Embryonic facial prominence (tissue), 1 donor: Measurements from ENCODE around the gene WDR87.
"Not testable (repeated sequence)": the region's sequence is repeated elsewhere in the genome, so short reads cannot be mapped to it uniquely, and the experiment has no call there.

Experiments
- DNase-seq: peaks from one replicate; pipeline ENCODE4 v3.0.0-alpha.2; 2016; ENCODE audit errors: extremely low spot score

Gene WDR87

DNA sequence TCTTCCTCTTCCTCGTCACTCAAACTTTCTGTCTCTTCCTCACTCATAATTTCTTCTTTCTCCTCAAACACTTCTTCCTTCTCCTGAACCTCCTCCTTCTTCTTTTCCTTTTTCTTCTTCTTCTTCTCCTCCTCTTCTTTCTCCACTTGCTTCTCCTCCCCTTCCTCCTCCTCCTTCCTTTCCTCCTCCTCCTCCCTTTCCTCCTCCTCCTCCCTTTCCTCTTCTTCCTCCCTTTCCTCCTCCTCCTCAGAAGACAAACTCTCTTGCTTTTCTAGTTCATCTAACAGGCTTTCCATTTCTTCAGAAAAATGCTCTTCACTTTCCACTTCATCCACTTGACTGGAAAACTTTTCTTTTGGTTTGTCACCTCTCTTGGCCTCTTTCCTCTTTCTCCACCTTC is 19.8 kb downstream of the WDR87 start:
- no peak for DNase-seq

DNA sequence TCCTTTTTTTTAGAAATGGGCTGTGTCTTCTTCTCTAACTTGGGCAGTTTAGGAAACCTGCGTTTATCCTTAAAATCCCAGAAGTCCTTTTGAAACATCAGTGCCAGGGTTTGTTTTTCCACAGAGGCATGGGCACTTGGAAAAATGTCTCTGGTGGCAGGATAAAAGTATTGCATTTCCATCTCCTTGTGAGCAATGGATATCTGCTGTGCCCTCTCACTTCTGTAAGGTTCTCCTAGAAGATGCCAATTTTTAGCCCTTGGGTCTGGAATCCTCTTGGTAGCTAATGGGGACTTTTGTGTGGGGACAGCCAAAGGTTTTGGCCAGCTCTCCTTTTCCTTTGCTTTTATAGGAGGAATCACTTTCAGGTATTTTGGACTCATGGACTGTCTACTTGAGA is 21.0 kb downstream of the WDR87 start:
- DNase-seq, result no peak

DNA sequence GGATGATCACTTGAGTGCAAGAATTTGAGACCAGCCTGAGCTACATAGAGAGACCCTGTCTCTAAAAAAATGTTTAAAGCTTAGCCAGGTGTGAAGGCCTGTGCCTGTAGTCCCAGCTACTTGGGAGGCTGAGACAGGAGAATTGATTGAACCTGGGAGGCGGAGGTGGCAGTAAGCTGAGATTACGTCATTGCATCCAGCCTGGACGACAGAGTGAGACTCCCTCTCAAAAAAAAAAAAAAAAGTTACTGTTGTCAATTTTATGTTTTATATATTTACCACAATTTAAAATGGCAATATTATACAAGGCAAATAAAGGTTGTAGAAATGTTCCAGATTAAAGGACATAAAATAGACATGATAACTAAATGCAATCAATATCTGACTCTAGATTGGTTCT is 29.2 kb downstream of the WDR87 start:
- no peak for DNase-seq

DNA sequence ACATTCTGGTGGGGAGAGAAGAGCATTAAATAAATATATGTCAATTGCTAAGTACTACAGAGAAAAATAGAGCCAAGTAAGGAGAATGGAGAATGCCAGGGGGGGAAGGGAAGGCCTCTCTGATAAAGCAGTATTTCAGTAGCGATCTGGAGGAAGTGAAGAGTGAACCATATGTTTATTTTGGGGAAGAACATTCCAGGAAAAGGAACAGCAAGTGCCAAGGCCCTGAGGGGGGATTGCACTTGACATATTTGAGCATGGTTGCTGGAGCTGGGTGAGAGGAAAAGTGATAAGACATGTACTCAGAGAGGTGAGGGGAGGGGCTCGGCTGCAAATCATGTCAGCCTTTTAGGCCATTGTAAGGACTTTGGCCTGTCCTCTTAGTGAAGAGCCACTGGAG is 30.4 kb downstream of the WDR87 start:
- DNase-seq, result no peak

DNA sequence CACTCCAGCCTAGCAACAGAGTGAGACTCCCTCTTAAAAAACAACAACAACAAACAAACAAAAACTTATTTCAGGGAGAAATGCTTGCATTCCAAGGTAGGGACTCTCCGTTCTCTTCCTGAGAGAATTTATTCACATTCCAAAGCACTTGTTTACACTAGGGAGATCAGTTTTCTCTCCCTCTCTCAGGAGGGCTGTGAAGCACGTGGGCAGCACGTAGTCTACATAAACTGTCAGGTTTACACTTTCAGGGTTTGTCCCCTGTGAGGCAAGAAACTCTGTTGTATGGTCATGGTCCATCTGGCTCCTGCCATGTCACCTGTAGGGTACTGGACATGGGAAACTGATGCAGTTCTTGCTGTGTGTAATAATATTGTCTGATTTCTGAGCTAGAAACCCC is 31.6 kb downstream of the WDR87 start:
- no peak for DNase-seq

DNA sequence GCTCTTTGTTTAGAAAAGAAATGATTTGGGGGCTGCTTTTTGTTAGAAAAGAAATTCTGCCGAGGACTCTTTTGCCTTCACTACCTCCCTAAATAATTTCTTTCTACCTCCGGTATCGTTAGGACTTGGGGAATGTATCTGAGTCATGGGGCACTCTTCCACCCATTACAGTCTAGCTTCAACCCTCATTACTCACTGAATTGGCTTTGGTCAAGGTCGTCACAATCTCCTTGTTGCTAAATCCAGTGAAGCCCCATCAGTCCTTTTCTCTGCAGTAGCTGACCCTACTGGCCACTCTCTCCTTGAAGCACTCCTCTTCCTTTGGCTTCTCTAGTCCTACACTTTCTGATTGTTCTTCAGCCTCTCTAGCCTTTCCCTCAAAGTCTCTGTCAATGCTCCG is 34.0 kb downstream of the WDR87 start:
- DNase-seq, result no peak

DNA sequence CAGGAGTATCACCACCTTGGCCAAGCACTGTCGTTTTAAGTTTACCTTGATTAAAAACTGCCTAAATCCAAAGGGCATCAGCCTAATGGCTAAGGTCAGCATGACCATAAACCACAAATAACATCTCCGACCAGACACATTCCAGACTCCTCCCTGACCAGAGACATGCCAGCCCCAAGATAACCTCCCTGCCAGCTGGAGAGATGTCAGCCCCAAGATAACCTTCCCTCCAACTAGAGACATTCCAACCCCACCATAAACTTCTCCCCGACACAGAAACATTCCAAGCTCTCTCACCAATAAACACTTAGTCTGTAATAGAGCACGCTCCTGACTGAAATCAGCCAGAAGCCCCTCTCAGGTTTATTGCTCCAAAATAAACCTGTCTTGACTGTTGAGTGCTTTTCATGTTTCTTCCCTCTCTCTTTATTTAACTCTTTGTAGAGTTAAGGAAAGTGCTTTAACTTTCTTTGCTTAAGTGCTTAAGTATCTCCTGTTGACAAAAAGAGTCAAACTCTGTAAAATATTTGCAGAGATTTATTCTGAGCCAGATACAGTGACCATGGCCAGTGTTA is 36.5 kb downstream of the WDR87 start:
- no peak for DNase-seq

DNA sequence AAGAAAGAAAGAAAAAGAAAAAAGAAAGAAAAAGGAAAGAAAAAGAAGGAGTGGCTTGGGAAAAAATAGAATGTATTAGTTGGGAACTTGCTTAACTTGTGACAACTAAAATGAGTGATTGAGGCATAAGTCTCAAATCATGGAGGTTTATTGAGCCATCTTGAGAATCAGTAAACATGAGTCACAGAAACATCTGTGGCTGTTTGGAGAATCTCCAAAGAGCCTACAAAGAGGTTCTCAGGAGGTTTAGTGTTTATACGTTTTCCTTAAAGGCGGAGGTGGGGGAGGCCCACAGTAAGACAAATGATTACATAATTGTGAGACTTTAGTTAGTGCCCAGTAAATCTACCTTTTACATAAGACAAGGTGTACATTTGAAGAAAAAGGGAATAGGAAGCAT is 38.6 kb downstream of the WDR87 start:
- no peak for DNase-seq

DNA sequence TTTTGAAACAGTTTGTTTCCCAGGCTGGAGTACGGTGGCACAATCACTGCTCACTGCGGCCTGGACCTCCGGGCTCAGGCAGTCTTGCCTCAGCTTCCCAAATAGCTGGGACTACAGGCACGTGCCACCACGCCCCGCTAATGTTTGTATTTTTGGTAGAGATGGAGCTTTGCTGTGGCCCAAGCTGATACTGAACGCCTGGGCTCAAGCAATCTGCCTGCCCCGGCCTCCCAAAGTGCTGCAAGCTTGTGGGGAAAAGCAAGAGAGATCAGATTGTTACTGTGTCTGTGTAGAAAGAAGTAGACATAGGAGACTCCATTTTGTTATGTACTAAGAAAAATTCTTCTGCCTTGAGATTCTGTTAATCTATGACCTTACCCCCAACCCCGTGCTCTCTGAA is 40.5 kb downstream of the WDR87 start:
- DNase-seq, result not testable (repeated sequence)

DNA sequence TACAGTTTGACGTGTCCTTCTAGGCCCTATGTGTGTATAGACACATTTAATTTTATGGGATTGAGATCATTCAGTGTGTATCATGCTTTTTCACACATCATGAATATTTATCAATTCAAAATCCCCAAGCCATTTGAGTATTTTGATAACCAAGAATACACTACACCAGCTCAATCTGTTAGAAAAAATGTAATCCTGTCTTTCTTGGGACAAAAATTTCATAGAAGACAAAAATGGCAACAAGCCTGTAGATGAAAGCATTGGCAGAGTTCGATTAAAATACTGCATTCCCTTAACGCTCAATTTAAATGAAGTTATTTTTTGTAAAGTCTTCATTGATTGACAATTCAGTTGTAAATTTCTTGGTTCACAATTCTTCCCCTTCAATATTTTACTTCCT is 41.9 kb downstream of the WDR87 start:
- DNase-seq, result no peak

DNA sequence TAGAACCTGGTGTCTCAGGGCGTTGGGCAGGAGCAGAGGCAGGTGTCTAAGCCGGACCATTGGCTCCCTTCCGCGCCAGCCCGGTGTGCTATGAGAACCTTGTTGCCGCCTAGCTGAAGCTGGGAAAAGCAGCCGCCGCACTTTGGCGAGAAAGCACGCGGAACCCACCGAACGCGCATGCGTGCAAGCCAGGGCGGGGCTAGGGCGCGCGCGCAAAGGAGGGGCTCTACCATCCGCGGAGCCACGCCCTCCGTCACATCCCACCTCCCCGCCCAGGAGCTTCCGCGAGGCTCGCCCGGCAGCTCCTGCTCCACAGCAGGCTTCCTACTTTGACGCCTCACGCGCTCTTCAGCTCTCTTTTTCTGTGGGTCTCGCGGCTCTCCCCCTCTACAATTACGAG is 51.3 kb downstream of the WDR87 start:
- DNase-seq, result peak; percentile 39

DNA sequence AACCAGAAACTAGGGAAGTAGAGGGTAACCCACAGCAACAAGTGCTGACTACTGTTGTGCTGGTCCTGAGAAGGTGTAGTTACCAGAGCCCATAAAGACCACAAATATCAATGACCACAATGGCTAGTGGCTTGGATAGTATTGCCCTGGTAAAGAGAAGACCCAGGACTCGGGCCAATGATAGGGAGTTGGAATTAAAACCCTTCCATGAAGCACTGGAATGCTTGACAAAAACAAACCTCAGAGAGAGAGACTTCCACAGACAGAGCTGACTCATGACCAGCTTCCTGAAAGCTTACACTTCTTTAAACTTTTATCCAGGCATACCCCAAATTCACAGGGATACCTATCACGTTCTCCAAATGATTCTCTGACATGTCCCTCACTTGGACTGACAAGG is 60.5 kb downstream of the WDR87 start:
- no peak for DNase-seq
